H4 (cell line): ENCODE results near the gene CFAP161. TPM values are rescaled to one million over a fixed set of nuclear protein-coding genes. Genes with fewer than 3 reads are reported as not detected.
A peak's percentile ranks its signal among the peaks of the same experiment; 100 is the strongest.

Source experiments
- DNase-seq: peaks from one replicate; pipeline ENCODE4 v3.0.0-alpha.2; 2015; ENCODE audit warnings: low spot score
- total RNA-seq: library from RNA; depleted of rRNA; stranded (reverse); fragments of >200 nt; shearing (Covaris generic); gene quantifications from 2 replicates; pipeline ENCODE4 v1.2.3, GENCODE V29; 2014; rRNA removed

CFAP161 gene, protein sequence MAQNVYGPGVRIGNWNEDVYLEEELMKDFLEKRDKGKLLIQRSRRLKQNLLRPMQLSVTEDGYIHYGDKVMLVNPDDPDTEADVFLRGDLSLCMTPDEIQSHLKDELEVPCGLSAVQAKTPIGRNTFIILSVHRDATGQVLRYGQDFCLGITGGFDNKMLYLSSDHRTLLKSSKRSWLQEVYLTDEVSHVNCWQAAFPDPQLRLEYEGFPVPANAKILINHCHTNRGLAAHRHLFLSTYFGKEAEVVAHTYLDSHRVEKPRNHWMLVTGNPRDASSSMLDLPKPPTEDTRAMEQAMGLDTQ
- 0.25 and 1.7 TPM in 2 replicates for total RNA-seq

DNA sequence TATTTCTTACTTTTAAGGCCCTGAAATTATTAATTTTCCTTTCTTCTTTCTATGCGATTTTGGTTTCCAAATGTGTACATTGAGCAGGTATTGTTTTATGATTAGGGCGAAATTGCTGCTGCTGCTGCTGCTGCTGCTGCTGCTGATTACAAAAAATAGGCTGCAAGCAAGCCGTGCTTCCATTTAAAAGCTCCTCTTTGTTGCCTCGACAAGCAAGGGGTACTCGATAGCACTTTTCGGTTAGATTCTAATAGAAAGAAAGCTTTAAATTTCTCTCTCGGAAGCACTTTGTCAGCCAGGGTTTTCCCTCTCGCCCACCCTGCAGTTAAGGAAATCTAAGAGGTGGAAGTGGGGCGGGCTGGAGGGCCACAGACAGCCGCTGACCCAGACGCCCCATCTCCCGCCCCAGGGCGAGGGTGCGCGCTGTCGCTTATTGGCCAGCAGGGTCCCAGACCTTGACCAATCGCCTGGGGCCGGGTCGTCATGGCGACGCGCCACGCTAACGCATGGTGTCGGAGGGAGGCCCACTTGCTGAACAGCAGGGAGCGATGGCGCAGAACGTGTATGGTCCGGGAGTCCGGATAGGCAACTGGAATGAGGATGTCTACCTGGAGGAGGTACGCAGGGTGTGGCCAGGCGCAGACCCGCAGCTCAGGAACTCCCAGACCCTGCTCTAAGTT, at the start of gene CFAP161:
CFAP161 (plus strand) TSS at position 489 of the 680 bp plus-strand sequence; CDS start at position 549, 60 bp downstream.
- DNase-seq: no peak

DNA sequence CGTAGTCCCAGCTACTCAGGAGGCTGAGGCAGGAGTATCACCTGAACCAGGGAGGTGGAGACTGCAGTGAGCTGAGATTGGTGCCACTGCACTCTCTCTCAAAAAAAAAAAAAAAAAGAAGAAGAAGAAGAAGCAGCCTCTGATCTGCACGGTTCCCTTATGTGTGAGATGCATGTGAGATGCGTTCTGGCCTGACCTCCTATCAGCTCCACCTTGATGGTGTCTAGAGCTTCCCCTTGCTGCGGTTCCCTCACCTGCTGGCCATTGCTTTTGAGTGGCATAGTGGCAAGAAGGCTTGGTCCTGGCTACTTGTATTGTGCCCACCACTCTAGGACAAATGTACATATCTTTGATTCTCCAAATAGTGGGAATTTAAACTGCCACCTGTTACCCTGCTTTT, 49.4 kb upstream of the CFAP161 start:
- no peak for DNase-seq

DNA sequence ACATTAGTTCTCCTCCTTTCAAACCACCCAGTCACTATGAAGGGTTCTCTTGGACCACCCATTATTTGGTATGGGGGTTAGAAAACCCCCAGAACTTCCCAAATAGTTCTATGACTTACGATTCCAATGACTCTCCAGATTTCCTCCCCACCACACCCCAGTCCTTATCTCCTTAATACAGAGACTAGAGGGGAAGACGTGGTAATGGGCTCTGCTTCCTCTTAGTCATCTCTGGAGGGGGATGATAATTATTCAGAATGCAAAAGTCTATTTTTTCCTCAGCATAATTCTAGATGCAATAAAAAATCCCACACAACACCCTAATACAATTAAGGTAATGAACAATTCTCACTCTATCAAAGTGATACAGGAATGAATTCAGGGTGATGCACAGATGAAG, 48.9 kb upstream of the CFAP161 start:
- DNase-seq: no peak

DNA sequence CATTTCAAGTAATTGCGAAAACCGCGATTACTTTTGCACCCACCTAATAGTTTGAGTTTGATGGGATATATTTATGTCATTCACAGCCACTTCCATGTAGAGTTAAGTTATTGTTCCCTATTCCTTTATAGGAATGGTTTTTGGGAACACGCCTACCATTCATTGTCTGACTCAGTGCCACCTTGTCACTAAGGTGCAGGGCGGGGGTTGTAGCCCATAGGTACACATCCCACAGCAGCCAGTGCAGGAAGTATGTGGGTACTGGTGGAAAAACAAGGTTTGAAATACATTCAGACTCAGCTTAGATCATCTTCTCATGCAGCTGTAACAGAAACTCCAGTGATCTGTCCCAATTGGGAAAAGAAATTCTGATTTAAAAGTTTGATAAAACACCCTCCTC, 48.2 kb upstream of the CFAP161 start:
- no peak for DNase-seq

DNA sequence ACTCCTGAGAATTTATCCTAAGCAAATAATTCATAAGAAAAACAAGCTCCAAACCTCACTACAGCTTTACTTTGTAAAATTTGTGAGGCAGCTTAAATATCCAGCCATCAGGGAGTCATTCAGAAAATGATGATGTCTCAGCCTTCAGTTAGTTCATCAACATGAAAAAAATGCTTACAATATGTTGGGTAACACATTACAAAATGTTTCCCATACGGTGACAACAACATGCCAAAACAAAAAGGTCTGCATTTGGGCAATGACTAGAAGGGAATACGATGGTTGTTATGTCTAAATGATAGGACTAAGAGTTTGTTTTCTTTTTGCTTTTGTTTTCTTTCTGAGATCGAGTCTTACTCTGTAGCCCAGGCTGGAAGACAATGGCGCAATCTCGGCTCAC, 47.0 kb upstream of the CFAP161 start:
- no peak for DNase-seq

DNA sequence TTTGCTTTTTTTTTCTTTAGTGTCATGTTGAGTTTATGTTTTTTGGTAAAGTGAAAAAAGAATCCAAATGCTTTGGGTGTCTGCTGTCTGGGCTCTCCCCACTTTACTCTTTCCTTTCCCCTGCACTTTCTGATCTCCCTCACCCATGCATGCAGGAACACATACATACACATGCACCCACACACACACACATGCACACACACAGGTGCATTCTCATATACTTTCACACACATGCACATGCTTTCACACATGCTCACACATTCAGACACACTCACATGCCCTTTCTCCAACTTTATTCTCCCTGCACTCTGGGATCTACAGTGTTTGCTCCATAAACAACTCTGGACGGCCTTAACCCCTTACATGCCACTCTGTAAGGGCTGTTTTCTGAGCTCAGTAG, 46.4 kb upstream of the CFAP161 start:
- no peak for DNase-seq

DNA sequence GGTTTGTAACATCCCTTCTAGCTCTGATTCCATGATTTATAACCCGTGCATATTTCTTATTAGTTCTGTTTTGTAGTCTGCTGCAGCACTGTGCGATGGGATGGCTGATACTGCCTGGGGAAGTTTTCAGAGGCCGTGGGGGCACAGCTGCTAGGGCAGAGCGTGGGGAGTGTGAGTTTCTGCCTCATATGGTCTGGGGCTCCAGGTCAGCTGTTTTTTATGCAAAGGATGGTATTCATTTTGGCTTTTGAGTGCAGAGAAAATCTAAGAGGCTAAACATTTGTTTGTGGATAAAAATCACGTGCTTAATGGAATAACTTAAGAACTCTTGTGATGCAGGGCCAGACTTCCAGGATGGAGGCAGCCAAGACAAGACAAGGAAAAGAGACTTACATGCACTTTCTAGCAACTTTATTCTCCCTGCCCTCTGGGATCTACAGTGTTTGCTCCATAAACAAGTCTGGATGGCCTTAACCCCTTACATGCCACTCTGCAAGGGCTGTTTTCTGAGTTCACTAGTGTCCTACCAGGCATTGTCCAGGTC, 45.5 kb upstream of the CFAP161 start:
- no peak for DNase-seq

DNA sequence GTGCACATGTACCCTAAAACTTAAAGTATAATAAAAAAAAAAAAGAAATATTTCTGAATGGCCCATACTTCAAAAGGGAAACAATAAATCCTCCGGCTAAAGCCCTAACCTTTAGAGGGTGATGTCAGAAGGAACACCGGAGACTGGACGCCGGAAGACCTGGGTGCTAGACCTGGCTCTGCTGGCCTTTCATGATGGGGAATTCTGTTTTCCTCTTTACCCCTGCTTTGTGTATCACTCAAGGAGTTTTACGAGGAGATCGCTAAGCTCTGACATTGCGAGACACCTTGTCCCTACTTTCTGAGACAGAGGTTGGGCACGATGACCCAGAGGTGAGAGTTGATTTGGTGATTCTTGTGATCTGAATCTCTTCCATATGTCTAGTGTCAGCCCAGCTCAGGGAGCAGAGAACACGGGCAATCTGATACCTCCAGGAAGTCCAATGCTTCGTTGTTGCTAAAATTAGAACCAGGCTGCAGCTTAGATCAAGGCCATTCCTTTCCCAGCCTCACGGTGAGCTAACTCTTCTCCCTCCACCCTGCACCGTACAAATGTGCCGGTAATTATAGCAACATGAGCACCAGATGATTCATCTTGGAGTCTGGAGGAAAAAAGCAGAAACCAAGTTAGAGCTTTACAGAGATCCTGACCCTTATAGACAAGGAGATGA, 42.0 kb upstream of the CFAP161 start:
- peak; percentile 90 for DNase-seq

DNA sequence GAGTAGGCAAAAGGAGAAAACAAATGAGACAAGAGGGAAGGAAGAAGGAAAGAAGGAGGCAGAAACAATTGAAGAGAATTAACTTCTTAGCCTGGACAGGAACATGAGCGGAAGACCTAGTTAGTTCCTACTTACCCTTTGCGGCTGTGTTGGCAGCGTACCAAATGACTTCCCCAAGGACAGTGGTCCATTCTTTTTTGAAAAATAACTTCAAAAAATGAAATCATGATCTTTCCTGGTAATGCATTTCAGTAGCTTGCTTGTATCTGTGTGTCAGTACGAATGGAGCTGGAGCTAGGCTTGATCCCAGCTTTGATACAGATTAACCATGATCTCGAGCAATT, 41.5 kb upstream of the CFAP161 start:
- DNase-seq: no peak

DNA sequence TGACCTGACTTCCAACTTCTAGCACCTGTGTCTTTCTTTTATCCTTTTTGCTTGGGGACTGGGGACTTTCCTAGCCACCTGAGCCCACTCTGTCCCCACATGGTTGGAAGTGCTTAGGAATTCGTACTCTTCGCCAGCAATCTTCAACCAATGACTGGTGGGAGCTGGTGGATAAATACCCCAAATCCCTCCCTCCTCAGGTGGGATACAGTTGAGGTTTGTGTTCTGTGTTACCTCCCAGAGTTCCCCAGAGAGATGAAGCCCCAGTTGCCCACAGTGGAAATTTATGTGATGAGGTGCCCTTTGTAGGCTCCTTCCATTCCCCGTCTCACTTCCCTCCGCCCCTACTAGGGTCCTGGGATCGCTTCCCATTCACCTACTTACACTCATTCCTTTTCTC, 40.1 kb upstream of the CFAP161 start:
- DNase-seq: no peak

DNA sequence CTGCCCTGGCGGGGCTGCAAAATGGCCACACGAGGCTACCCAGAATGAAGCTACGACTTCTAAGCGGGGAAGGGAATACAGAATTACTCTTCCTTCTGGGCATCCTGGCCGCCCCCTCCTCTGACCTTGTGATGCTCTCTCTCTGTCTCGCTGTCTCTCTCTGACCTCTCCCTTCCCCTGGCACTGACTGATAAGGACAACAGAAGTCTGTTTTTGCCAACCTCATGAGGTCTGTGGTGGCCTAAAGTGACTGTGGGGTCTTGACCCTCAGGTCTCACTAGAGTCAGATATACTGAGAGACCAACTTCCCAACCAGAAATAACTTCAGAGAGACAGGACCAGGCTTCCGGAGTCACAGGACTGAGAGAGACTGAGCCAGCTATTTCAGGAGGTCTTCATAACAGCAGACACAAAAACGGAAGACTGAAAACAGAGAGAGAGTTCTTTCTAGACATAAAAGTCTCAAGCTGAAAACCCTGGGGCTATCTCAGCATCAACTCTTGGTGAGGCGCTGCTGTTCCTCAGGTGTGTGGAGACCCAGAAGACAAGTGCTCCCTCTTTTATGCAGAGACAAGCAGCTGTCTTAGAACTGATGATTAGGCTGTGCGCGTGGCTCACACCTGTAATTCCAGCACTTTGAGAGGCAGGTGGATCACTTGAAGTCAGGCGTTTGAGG, 38.2 kb upstream of the CFAP161 start:
- DNase-seq: no peak

DNA sequence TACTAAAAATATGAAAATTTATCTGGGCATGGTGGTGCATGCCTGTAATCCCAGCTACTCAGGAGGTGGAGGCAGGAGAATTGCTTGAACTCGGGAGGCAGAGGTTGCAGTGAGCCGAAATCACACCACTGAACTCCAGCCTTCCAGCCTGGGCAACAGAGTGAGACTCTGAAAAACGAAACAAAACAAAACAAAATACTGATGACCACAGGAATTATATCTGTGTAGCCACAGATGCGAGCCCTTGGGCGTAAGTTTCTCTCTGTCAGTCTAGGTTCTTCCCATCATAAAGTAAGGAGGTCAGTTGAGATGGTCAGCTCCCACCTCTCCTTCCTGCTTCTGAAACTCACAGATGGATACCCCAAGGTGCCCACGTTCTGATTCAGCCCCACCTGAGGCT, 37.7 kb upstream of the CFAP161 start:
- DNase-seq: no peak

DNA sequence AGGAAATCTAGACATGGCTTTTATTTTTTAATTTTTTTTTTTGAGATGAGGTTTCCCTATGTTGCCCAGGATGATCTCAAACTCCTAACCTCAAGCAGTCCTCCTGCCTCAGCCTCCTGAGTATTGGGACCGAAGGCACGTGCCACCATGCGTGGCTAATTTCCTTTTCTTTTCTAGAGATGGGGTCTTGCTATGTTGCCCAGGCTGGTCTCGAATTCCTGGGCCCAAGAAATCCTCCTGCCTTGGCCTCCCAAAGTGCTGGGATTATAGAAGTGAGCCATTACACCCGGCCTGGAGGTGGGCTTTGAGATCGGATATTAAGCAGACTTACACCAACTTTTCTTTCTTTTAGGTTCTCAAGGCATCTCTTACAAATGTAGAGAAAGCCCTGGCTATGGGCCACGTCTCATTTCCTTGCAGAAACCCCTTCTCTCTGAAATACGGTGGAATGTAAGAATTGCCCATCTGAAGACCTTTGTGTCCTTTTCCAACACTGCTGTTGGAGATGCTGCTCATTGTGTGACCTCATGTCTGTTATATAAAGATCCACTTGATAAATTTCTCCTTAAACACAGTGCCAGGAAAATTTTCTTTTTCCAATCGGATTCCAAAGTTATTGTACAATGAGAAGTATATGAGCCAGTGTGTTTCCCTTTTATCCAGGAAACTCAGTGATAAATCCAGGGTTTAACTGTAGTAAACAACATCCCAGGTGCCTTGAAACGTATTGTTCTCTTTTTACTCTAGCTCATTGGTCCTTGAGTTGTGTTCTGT, 36.8 kb upstream of the CFAP161 start:
- no peak for DNase-seq

DNA sequence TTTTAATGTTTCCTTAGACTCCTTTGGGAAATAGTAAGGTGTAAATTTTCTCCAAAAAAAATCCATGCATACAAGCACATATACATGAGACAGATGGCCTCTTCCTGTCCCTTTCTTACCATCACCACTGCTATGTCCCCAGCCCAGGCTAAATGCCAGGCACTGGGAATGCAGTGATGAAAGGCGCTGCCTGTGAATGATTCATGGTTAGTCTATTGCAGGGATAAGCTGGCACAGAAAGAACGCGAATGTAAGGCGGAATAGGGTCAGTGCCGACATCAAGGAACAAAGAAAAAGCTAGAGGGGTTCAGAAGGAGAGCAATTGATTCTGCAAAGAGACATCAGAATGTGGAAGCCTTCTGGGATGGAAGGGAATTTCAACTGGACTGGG, 36.2 kb upstream of the CFAP161 start:
- peak; percentile 16 for DNase-seq

DNA sequence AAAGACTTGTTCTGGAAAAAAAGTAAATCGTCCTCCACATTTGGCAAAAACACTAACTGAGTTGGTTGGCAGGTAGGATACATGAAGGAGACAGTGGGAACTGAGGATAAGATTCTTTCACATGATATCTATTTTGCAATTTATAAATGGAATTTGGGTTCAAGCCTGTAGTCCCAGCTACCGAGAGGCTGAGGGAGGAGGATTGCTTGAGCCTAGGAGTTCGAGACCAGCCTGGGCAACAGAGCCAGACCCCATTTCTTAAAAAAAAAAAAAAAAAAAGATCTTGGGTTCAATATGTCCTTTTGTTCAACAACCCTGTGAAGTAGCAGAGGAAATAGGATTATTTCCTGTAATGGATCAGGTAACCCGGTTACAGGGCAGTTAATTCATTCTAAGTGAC, 35.7 kb upstream of the CFAP161 start:
- no peak for DNase-seq

DNA sequence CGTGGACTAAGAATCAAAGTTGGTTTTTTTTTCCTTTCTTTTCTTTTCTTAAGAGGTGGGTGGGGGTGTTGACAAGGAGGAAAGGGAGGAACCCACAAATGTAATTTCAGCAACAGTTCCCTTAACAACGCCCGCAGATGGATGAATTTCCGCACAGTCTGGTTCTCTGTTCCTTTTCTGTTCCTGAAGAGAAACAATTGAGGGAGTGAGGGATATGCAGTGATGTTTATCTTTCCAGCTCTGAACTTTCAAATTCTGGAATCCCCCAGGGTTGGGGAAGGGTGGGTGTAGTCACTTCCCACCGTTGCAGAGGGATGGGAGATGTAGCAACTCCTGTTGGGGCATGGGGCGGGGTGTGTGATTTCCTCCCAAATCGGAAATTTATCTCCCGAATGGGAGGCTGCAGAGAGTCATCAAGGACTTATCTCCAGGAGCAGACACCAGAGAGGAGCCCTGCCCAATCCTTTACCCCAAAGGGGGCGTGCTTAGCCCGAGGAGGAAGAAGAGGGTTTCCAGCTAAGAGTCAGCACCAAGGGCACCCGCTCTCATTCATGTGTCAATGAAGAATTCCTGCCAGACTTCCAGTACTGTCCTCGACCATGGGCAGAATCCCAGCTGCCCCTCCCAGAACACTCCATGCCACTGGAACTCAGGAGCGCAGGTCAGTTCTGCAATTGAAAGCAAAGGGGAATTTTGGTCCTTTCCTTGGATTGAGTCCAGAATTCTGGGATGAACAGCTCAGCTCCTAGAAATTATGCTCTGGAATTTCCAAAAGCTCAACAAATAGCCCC, 35.0 kb upstream of the CFAP161 start:
- DNase-seq: no peak

DNA sequence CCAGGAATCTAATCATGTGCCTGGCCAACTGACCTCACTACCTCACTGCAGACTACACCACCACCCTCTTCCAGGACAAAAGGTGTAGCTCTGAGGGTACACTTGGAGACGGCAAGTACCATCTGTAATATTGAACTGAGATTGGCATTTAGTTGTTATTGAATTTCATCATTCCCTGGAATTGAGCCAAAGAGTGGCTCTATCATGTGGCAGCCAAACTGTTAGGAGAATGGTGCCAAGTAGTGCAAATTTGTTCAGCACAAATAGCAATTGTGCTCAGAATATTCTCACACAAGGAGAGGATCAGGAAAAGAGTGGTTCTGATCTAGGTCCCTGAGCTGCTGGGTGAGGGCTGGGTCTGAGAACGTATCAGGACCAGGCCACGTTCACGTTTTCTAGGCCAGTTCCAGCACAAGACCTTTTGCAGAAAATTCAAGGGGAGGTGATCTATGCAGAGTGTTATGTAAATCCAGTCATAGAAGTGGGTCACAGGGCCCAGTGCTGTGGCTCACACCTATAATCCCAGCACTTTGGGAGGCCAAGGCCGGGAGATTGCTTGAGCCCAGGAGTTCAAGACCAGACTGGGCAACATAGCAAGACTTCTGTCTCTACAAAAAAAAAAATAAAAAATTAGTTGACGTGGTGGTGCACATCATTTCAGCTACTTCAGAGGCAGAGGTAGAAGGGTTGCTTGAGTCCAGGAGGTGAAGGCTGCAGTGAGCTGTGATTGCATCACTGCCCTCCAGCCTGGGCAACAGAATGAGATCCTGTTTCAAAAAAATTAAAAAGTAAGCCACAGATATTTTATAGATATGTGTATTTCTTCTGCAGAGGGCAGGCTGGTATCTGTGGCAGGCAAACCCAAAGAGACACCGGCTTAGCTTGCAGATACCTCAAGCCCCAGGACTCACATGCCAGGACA, 31.9 kb upstream of the CFAP161 start:
- no peak for DNase-seq

DNA sequence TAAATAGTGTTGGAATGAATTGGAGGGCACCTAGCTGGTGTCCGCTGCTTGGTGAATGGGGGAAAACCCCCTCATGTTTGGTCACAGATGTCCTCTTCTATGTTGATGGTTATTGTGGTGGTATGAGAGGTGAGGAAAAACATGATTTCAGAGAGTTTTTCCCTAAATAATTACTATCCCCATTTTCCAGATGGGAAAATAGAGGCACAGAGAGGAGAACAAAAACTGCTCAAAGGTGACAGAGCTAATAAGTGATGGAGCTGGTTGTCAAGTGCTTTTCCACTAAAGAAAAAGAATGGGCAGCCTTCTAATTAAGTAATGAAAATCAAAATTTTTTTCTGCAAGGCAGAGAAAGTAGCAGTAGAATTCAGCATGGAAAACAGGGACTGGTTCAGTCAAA, 30.2 kb upstream of the CFAP161 start:
- DNase-seq: no peak

DNA sequence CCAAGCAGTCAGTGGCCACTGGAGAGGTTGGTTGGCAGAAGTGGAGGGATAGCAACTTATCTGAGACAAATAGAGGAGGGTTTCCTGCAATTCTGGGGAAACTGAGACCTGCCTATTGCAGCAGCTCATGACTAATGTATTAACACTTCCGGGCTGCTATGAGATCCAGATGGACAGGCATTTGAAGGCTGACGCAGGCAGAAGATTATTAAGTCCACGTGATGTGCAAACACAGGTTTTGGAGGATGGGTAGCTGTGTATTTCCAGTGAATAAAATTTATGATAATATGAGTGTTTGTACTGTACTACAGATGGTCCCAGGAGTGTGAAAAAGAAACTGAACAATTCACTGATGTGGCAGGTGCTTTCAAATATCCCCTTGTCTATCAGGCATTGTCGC, 28.5 kb upstream of the CFAP161 start:
- no peak for DNase-seq

DNA sequence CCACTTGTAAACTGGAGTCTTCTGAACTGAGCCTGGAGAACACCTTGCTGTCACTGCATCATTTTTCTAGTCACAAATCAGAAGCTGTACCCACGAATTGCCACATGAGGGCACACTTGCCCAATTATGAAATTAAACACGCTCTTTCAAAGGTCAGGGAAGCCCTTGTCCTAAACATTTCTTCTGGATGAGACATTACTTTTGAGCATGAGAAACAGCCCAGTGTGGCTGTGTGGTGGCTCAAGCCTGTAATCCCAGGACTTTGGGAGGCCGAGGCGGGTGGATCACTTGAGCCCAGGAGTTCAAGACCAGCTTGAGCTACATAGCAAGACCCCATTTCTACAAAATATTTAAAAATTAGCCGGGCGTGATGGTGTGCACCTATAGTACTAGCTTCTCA, 27.5 kb upstream of the CFAP161 start:
- peak; percentile 70 for DNase-seq
